WTC11 (cell line): ENCODE data around the gene CDC23. TPM values are rescaled to one million over a fixed set of nuclear protein-coding genes. Genes with fewer than 3 reads are reported as not detected.

Experiments
- ATAC-seq: fragments of 200-7000 bp; cut with Tn5 transposase; 2 replicates; pipeline ENCODE4 v1.10.0; 2021; ENCODE audit warnings: mild to moderate bottlenecking, moderate library complexity
- CTCF ChIA-PET: fragments of 300-600 bp; sonication (Branson Sonifier 250); formaldehyde crosslinking; loops from one replicate; lab custom pipeline; 2021; ENCODE audit warnings: antibody characterized with exemption; lab: Charles Lee
- POLR2A ChIA-PET: fragments of 350-600 bp; sonication (Branson Sonifier 250); formaldehyde crosslinking; loops from one replicate; lab custom pipeline; 2021; ENCODE audit warnings: antibody characterized with exemption; lab: Charles Lee
- DNase-seq: peaks from one replicate; pipeline ENCODE4 v3.0.0; 2021; ENCODE audit warnings: low spot score
- H3K27ac Mint-ChIP-seq: 2 replicates; pipeline ENCODE4 v1.8.0; 2021; ENCODE audit warnings: mixed read lengths
- H3K27me3 Mint-ChIP-seq: 2 replicates; pipeline ENCODE4 v1.8.0; 2021; ENCODE audit warnings: low read depth, mild to moderate bottlenecking, moderate library complexity, mixed read lengths
- H3K36me3 Mint-ChIP-seq: 2 replicates; pipeline ENCODE4 v1.8.0; 2021; ENCODE audit warnings: mixed read lengths
- H3K4me1 Mint-ChIP-seq: 2 replicates; pipeline ENCODE4 v1.8.0; 2022; ENCODE audit warnings: mixed read lengths
- H3K4me3 Mint-ChIP-seq: 2 replicates; pipeline ENCODE4 v1.8.0; 2021; ENCODE audit warnings: mild to moderate bottlenecking, moderate library complexity, mixed read lengths
- H3K9me3 Mint-ChIP-seq: 2 replicates; pipeline ENCODE4 v1.8.0; 2021; ENCODE audit warnings: mixed read lengths
- AFF4 ChIP-seq: sonication (generic); formaldehyde crosslinking; IDR thresholded peaks from 2 replicates; pipeline ENCODE4 v1.8.1; 2023; ENCODE audit warnings: mild to moderate bottlenecking, missing genetic modification reagents, borderline replicate concordance
- AR ChIP-seq: fragments of 250-450 bp; sonication (Bioruptor Pico); IDR thresholded peaks from 2 replicates; pipeline ENCODE4 v1.9.0; 2021; ENCODE audit warnings: mild to moderate bottlenecking
- ATF6 ChIP-seq: sonication (generic); formaldehyde crosslinking; IDR thresholded peaks from 2 replicates; pipeline ENCODE4 v1.8.1; 2023; ENCODE audit warnings: mild to moderate bottlenecking, missing genetic modification reagents
- CDX4 ChIP-seq: fragments of 250-450 bp; sonication (Bioruptor Pico); IDR thresholded peaks from 2 replicates; pipeline ENCODE4 v1.9.0; 2021; ENCODE audit warnings: moderate library complexity, mild to moderate bottlenecking, inconsistent platforms, borderline replicate concordance
- CREB1 ChIP-seq: sonication (generic); formaldehyde crosslinking; IDR thresholded peaks from 2 replicates; pipeline ENCODE4 v1.8.0; 2023; ENCODE audit warnings: mild to moderate bottlenecking, missing genetic modification reagents
- ESRRA ChIP-seq: sonication (generic); formaldehyde crosslinking; IDR thresholded peaks from 2 replicates; pipeline ENCODE4 v1.8.1; 2022; ENCODE audit warnings: mild to moderate bottlenecking, missing genetic modification reagents, borderline replicate concordance
- FOXJ3 ChIP-seq: sonication (generic); formaldehyde crosslinking; IDR thresholded peaks from 2 replicates; pipeline ENCODE4 v1.9.0; 2021; ENCODE audit warnings: missing genetic modification reagents, mild to moderate bottlenecking, borderline replicate concordance
- FOXP1 ChIP-seq: sonication (generic); formaldehyde crosslinking; IDR thresholded peaks from 2 replicates; pipeline ENCODE4 v1.8.0; 2022; ENCODE audit warnings: missing genetic modification reagents, mild to moderate bottlenecking, moderate library complexity, borderline replicate concordance
- GTF2I ChIP-seq: fragments of 250-450 bp; sonication (Bioruptor Pico); conservative IDR thresholded peaks from 2 replicates; pipeline ENCODE4 v1.4.0; 2021; ENCODE audit warnings: mild to moderate bottlenecking
- HMGA2 ChIP-seq: fragments of 250-450 bp; sonication (Bioruptor Pico); IDR thresholded peaks from 2 replicates; pipeline ENCODE4 v1.4.0; 2021; ENCODE audit warnings: mild to moderate bottlenecking, moderate library complexity
- JAZF1 ChIP-seq: fragments of 250-450 bp; sonication (Bioruptor Pico); IDR thresholded peaks from 2 replicates; pipeline ENCODE4 v1.9.0; 2021; ENCODE audit warnings: moderate library complexity, mild to moderate bottlenecking, inconsistent platforms
- JUN ChIP-seq: sonication (generic); formaldehyde crosslinking; IDR thresholded peaks from 2 replicates; pipeline ENCODE4 v1.8.0; 2023; ENCODE audit warnings: mild to moderate bottlenecking, missing genetic modification reagents
- KAT7 ChIP-seq: sonication (generic); formaldehyde crosslinking; IDR thresholded peaks from 2 replicates; pipeline ENCODE4 v1.8.1; 2023; ENCODE audit warnings: missing genetic modification reagents, mild to moderate bottlenecking, borderline replicate concordance
- MXD4 ChIP-seq: fragments of 250-450 bp; sonication (Bioruptor Pico); IDR thresholded peaks from 2 replicates; pipeline ENCODE4 v1.8.0; 2021; ENCODE audit warnings: mild to moderate bottlenecking, moderate library complexity, borderline replicate concordance
- NFE2L1 ChIP-seq: sonication (generic); formaldehyde crosslinking; IDR thresholded peaks from 2 replicates; pipeline ENCODE4 v1.8.1; 2023; ENCODE audit warnings: missing genetic modification reagents
- RORB ChIP-seq: fragments of 250-450 bp; sonication (Bioruptor Pico); IDR thresholded peaks from 2 replicates; pipeline ENCODE4 v1.9.0; 2021; ENCODE audit warnings: mild to moderate bottlenecking
- SMAD3 ChIP-seq: sonication (generic); formaldehyde crosslinking; IDR thresholded peaks from 2 replicates; pipeline ENCODE4 v1.8.0; 2022; ENCODE audit warnings: missing genetic modification reagents, mild to moderate bottlenecking, borderline replicate concordance
- SP1 ChIP-seq: sonication (generic); formaldehyde crosslinking; conservative IDR thresholded peaks from 2 replicates; pipeline ENCODE4 v1.8.1; 2022; ENCODE audit warnings: missing genetic modification reagents
- ZNF121 ChIP-seq: sonication (generic); formaldehyde crosslinking; IDR thresholded peaks from 2 replicates; pipeline ENCODE4 v1.8.0; 2023; ENCODE audit warnings: missing genetic modification reagents
- ZNF317 ChIP-seq: sonication (generic); formaldehyde crosslinking; IDR thresholded peaks from 2 replicates; pipeline ENCODE4 v1.8.1; 2023; ENCODE audit warnings: low read depth, mild to moderate bottlenecking, moderate library complexity, missing genetic modification reagents, borderline replicate concordance
- ZNF416 ChIP-seq: fragments of 250-450 bp; sonication (Bioruptor Pico); IDR thresholded peaks from 2 replicates; pipeline ENCODE4 v1.9.0; 2021; ENCODE audit warnings: mild to moderate bottlenecking, inconsistent platforms
- ZNF512 ChIP-seq: sonication (generic); formaldehyde crosslinking; IDR thresholded peaks from 2 replicates; pipeline ENCODE4 v1.8.1; 2022; ENCODE audit warnings: missing genetic modification reagents, borderline replicate concordance
- ZNF671 ChIP-seq: fragments of 250-450 bp; sonication (Bioruptor Pico); IDR thresholded peaks from 2 replicates; pipeline ENCODE4 v1.8.0; 2021; ENCODE audit warnings: mild to moderate bottlenecking
- total RNA-seq: library from RNA; stranded (reverse); gene quantifications from 3 replicates; pipeline ENCODE4 v1.2.3, GENCODE V29; 2021

Gene CDC23
- total RNA-seq, 1 experiment from 2014 or later = 43.8 TPM

GRCh38 chr5:138258704-138259292, 45.7 kb upstream of the CDC23 start:
- ATAC-seq (no peak), DNase-seq (no peak)
- Mint-ChIP-seq H3K9me3 (no peaks in the 10 kb centered on the region), H3K27me3 (peaks cover 9% of the 10 kb centered on the region; the same call in 1 of the 2 replicates), H3K4me1 (peaks cover 2% of the 10 kb centered on the region; the same call in 1 of the 2 replicates), H3K4me3 (no peak overlapping the region), H3K36me3 (no peaks in the 10 kb centered on the region), H3K27ac (no peak overlapping the region)
- ChIA-PET CTCF (interaction anchor here (0.5 kb wide), 1 partner anchor 36 kb away, joined by 4 read pairs; no protein-coding TSS in a partner anchor), POLR2A (interaction anchor here (0.6 kb wide), 1 partner anchor 36 kb away, joined by 6 read pairs; no protein-coding TSS in a partner anchor)
- TF ChIP-seq ESRRA (CRISPR knock-in tag) (no peak), ZNF317 (CRISPR knock-in tag) (no peak), ZNF121 (CRISPR knock-in tag) (no peak), ATF6 (CRISPR knock-in tag) (no peak), GTF2I (CRISPR knock-in tag) (no peak), NFE2L1 (CRISPR knock-in tag) (no peak)

GRCh38 chr5:138257583-138257982, 44.5 kb upstream of the CDC23 start:
- H3K9me3 Mint-ChIP-seq = no peaks in the 10 kb centered on the region
- ChIA-PET POLR2A (no interaction called here), CTCF (no interaction called here)
- H3K36me3 Mint-ChIP-seq = no peaks in the 10 kb centered on the region
- DNase-seq (no peak), ATAC-seq (no peak; the same call in 1 of the 2 replicates)
- peaks cover 2% of the 10 kb centered on the region; the same call in 1 of the 2 replicates for H3K4me1 Mint-ChIP-seq
- H3K4me3 Mint-ChIP-seq = no peak overlapping the region
- peaks cover 9% of the 10 kb centered on the region; the same call in 1 of the 2 replicates for H3K27me3 Mint-ChIP-seq
- no peak overlapping the region for H3K27ac Mint-ChIP-seq
- TF ChIP-seq ZNF671 (CRISPR knock-in tag) (no peak), FOXP1 (CRISPR knock-in tag) (no peak), GTF2I (CRISPR knock-in tag) (no peak), CDX4 (no peak), ZNF121 (CRISPR knock-in tag) (no peak), AR (no peak), RORB (CRISPR knock-in tag) (no peak), JAZF1 (CRISPR knock-in tag) (no peak), ZNF512 (CRISPR knock-in tag) (no peak), JUN (CRISPR knock-in tag) (no peak), MXD4 (no peak), FOXJ3 (CRISPR knock-in tag) (no peak), AFF4 (CRISPR knock-in tag) (no peak), HMGA2 (CRISPR knock-in tag) (no peak), KAT7 (CRISPR knock-in tag) (no peak), SP1 (CRISPR knock-in tag) (no peak), SMAD3 (no peak), ZNF416 (no peak), CREB1 (CRISPR knock-in tag) (no peak)
